ENCODE measurements around the gene PKHD1. TPM values are rescaled to one million over a fixed set of nuclear protein-coding genes. Genes with fewer than 3 reads are reported as not detected.
"Not testable (repeated sequence)": the region's sequence is repeated elsewhere in the genome, so short reads cannot be mapped to it uniquely, and the experiment has no call there.

The PKHD1 gene
- total RNA-seq, 1 donor from 2014 or later, result 1.6 TPM

DNA sequence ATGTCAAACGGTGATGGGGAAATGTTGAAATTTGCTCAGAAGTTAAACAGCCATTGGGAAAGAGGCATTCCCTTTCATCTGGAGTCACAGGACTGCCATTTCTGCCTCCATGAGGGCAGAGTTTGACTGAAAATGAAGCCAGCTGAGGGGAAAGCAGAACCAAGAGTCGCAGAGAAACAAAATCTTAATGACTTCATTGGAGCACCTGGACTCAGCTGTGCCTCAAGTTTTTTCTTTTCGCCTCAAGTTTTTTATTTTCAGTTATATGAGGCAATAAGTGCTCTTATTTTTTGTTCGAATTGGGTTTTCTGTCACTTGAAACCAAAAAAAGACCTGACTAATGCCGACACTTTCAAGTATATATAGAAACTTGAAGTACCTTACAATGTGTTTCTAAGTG lies 161.3 kb downstream of the PKHD1 start:
- no peaks in the 10 kb centered on the region for H3K36me3 ChIP-seq (ENCODE audit: control insufficient read depth, insufficient read depth, low read length)
- TF ChIP-seq, protein P1, sequence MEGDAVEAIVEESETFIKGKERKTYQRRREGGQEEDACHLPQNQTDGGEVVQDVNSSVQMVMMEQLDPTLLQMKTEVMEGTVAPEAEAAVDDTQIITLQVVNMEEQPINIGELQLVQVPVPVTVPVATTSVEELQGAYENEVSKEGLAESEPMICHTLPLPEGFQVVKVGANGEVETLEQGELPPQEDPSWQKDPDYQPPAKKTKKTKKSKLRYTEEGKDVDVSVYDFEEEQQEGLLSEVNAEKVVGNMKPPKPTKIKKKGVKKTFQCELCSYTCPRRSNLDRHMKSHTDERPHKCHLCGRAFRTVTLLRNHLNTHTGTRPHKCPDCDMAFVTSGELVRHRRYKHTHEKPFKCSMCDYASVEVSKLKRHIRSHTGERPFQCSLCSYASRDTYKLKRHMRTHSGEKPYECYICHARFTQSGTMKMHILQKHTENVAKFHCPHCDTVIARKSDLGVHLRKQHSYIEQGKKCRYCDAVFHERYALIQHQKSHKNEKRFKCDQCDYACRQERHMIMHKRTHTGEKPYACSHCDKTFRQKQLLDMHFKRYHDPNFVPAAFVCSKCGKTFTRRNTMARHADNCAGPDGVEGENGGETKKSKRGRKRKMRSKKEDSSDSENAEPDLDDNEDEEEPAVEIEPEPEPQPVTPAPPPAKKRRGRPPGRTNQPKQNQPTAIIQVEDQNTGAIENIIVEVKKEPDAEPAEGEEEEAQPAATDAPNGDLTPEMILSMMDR (IDR thresholded peaks at IDR 0.05; ENCODE audit: insufficient read depth, low read length, poor library complexity, severe bottlenecking), result no peak
- H3K27me3 ChIP-seq (ENCODE audit: control insufficient read depth, insufficient read depth, low read length), result no peaks in the 10 kb centered on the region
- no peak for DNase-seq (ENCODE audit: low read depth)
- H3K4me3 ChIP-seq (ENCODE audit: low read depth, low read length), result no peak overlapping the region

DNA sequence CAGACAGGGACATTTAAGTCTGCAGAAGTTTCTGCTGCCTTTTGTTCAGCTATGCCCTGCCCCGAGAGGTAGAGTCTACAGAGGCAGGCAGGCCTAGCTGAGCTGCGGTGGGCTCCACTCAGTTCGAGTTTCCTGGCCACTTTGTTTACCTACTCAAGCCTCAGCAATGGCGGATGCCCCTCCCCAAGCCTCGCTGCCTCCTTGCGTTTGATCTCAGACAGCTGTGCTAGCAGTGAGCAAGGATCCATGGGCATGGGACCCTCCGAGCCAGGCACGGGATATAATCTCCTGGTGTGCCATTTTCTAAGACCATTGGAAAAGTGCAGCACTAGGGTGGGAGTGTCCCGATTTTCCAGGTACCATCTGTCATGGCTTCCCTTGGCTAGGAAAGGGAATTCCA lies 164.9 kb downstream of the PKHD1 start:
- not testable (repeated sequence) for DNase-seq (ENCODE audit: low read depth); H3K36me3 ChIP-seq (ENCODE audit: control insufficient read depth, insufficient read depth, low read length); H3K4me3 ChIP-seq (ENCODE audit: low read depth, low read length); H3K27me3 ChIP-seq (ENCODE audit: control insufficient read depth, insufficient read depth, low read length)

DNA sequence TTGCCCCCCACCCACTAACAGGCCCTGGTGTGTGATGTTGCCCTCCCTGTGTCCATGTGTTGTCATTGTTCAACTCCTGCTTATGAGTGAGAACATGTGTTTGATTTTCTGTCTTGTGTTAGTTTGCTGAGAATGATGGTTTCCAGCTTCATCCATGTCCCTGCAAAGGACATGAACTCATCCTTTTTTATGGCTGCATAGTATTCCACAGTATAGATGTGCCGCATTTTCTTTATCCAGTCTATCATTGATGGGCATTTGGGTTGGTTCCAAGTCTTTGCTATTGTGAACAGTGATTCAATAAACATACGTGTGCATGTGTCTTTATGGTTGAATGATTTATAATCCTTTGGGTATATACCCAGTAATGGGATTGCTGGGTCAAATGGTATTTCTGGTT lies 169.1 kb downstream of the PKHD1 start:
- not testable (repeated sequence) for H3K27me3 ChIP-seq (ENCODE audit: control insufficient read depth, insufficient read depth, low read length); DNase-seq (ENCODE audit: low read depth); H3K36me3 ChIP-seq (ENCODE audit: control insufficient read depth, insufficient read depth, low read length); H3K4me3 ChIP-seq (ENCODE audit: low read depth, low read length)

DNA sequence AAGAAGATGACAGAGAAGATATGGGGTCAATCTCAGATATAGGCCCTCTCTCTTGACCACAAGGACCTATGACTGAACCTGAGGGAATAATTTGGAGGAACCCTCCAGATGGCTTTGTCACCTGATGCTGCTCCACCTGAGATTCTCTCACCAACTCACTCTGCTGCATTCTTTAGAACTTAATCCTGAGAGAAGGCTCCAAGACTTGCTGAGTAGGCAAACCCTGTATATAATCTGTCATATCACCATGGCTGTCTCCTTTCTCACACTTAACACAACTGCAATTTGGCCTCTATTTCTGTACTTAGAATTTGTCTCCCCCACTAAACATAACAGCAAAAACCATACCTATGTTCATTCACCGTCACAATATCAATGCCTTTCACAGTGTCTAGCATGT lies 172.3 kb downstream of the PKHD1 start:
- Histone ChIP-seq H3K27me3 (ENCODE audit: control insufficient read depth, insufficient read depth, low read length) (no peaks in the 10 kb centered on the region), H3K4me3 (ENCODE audit: low read depth, low read length) (no peak overlapping the region), H3K36me3 (ENCODE audit: control insufficient read depth, insufficient read depth, low read length) (no peaks in the 10 kb centered on the region)
- TF ChIP-seq, protein P1 (IDR thresholded peaks at IDR 0.05; ENCODE audit: insufficient read depth, low read length, poor library complexity, severe bottlenecking), result no peak
- DNase-seq (ENCODE audit: low read depth), result no peak

DNA sequence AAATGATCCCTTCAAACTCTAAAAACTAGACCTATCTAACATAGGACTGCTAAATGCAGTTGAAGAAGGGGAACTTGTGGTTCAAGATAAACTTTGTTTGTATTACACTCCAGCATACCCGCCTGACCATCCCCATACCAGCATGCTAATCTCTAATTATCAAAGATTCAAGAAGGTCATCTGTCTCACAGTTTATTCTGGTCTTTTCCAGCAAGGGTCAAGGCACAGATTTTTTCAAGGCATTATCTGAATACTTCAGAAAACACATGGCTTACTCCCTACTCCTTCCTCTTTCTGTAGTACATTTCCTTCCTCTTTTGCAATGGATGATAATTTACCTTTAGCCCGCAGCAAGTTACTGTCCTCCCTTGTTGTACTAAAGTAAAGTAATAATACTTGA lies 174.1 kb downstream of the PKHD1 start:
- H3K27me3 ChIP-seq (ENCODE audit: control insufficient read depth, insufficient read depth, low read length), result no peaks in the 10 kb centered on the region
- no peak overlapping the region for H3K4me3 ChIP-seq (ENCODE audit: low read depth, low read length)
- DNase-seq (ENCODE audit: low read depth), result no peak
- TF ChIP-seq, protein P1 (IDR thresholded peaks at IDR 0.05; ENCODE audit: insufficient read depth, low read length, poor library complexity, severe bottlenecking), result no peak
- no peaks in the 10 kb centered on the region for H3K36me3 ChIP-seq (ENCODE audit: control insufficient read depth, insufficient read depth, low read length)

DNA sequence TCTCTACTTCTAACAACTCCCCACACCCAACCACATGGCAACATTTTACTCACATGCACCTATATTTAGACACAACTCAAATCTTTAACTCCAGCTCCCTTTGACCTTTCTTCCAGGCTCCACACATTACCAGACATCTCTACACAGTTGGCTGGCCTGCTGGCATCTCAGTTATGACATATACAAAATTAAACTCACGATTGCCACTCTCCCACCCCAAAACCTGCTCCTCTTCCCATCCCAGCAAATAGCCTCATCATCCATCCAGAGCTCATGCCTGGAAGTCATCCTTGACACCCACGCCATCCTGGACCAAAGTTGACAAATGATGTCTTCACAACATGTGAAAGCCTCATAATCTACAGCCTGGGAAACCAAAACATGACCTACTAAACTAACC lies 176.6 kb downstream of the PKHD1 start:
- no peak for DNase-seq (ENCODE audit: low read depth)
- Histone ChIP-seq H3K27me3 (ENCODE audit: control insufficient read depth, insufficient read depth, low read length) (no peaks in the 10 kb centered on the region), H3K36me3 (ENCODE audit: control insufficient read depth, insufficient read depth, low read length) (no peaks in the 10 kb centered on the region)

DNA sequence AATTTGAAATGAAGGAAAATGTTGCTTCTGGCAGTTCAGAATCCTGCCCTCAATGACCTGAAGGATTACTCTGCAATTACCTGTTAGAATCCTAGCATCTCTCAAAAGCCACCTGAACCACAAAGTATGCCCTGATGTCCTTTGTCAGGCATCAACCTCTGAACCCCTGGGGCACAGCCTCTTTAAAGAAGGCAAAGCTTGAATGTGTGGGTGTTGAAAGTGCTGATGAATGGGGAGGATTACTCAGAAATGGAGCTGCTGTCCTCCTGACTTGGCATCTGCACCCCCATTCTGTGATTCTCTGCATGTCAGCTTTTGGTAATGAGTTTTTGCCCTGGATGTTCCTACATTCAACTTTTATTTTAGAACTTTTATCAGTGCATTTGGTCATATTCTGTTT lies 179.2 kb downstream of the PKHD1 start:
- H3K36me3 ChIP-seq (ENCODE audit: control insufficient read depth, insufficient read depth, low read length), result no peaks in the 10 kb centered on the region
- TF ChIP-seq, protein P1 (IDR thresholded peaks at IDR 0.05; ENCODE audit: insufficient read depth, low read length, poor library complexity, severe bottlenecking), result no peak
- no peak for DNase-seq (ENCODE audit: low read depth)
- H3K4me3 ChIP-seq (ENCODE audit: low read depth, low read length), result no peak overlapping the region
- H3K27me3 ChIP-seq (ENCODE audit: control insufficient read depth, insufficient read depth, low read length), result no peaks in the 10 kb centered on the region

More for the DNA sequence above, 176.6 kb downstream of the PKHD1 start:
- no peak overlapping the region for H3K4me3 ChIP-seq (ENCODE audit: low read depth, low read length)
- TF ChIP-seq, protein P1 (IDR thresholded peaks at IDR 0.05; ENCODE audit: insufficient read depth, low read length, poor library complexity, severe bottlenecking), result no peak
